ENCODE measurements around the gene BRSK2.
"Not testable (repeated sequence)": the region's sequence is repeated elsewhere in the genome, so short reads cannot be mapped to it uniquely, and the experiment has no call there.

The BRSK2 gene

DNA sequence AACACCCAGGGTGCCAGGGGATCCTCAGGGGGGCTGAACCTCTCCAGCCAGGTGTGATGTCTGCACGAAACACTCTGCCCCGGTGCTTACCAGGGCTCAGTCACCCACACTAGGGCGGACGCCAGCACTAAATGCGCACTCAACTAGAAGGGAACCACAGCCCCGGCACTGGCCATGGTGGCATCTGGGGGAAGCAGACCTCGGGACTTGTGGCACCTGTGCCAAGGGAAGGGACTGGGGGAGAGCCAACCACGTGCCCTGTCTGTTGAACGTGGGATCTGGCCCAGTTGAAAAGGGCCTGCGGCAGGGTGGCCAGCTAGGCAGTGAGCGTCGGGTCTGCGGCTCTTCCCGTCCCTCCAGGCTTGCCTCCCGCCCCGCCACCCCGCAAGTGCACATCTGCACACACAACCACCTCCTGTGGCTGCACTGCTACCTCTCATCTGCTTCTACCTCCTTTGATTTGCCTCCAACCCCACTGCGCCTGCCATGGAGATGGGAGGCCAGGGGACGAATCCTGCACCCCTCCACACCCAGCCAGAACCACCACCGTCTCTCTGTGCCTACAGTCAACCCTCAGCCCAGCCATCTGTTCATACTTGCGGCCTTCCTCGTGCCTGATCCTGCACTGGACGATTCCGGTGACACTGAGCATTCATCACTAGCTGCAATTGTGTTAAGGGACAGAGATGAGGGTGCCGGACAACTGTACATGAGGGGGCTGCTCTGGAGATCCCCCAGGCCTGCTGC, 111.9 kb downstream of the BRSK2 start:
- DNase-seq (ENCODE audit: low read depth) = no peak
- no peak overlapping the region for H3K4me3 ChIP-seq (ENCODE audit: low read depth, low read length)

DNA sequence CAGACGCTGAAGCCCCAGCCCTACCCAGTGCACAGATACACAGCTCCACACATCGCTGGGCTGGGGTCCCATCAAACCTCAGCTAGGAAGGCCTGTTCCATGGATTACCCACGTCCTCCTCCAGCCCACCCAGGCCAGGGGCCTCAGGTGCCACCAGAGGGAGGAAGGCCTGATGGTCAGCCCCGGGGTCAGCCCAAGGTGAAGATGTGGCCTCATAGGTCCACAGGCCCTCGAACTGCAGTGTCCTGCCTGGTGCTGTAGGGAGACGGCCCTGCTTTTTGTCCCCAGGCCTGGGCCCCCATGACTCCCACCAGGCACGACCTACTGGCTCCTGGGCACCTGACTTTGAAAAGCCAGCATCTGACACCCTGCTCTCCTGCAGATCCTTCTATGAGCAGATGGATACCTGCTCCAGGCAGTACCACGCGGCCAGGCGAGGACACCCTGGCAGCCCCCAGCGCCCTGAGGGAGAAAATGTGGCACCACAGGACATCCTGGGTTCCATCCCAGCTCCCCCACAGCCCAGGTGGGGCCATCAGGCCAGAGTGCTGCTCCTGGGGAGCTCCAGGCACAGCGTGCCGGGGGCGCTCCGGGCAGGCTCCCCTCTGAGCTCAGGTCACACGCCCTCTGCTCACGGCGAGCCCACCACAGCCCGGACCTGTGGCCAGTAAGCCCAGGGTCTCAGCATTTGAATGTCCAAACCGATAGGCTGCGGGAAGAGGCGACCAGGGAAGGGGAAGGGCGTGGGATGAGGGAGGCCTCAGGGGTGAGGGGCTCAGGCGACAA, 112.6 kb downstream of the BRSK2 start:
- H3K4me3 ChIP-seq (ENCODE audit: low read depth, low read length) = no peak overlapping the region
- no peak for DNase-seq (ENCODE audit: low read depth)

GRCh38 chr11:1502954-1503707, 113.4 kb downstream of the BRSK2 start:
- H3K4me3 ChIP-seq (ENCODE audit: low read depth, low read length) = no peak overlapping the region
- no peak for DNase-seq (ENCODE audit: low read depth)

GRCh38 chr11:1503708-1504104, 114.0 kb downstream of the BRSK2 start:
- no peak for DNase-seq (ENCODE audit: low read depth)
- H3K4me3 ChIP-seq (ENCODE audit: low read depth, low read length) = no peak overlapping the region

GRCh38 chr11:1504138-1504537, 114.4 kb downstream of the BRSK2 start:
- no peak overlapping the region for H3K4me3 ChIP-seq (ENCODE audit: low read depth, low read length)
- DNase-seq (ENCODE audit: low read depth) = no peak

GRCh38 chr11:1504581-1505290, 115.0 kb downstream of the BRSK2 start:
- H3K4me3 ChIP-seq (ENCODE audit: low read depth, low read length) = no peak overlapping the region
- DNase-seq (ENCODE audit: low read depth) = no peak

GRCh38 chr11:1505480-1505879, 115.7 kb downstream of the BRSK2 start:
- DNase-seq (ENCODE audit: low read depth) = no peak
- H3K4me3 ChIP-seq (ENCODE audit: low read depth, low read length) = no peak overlapping the region

DNA sequence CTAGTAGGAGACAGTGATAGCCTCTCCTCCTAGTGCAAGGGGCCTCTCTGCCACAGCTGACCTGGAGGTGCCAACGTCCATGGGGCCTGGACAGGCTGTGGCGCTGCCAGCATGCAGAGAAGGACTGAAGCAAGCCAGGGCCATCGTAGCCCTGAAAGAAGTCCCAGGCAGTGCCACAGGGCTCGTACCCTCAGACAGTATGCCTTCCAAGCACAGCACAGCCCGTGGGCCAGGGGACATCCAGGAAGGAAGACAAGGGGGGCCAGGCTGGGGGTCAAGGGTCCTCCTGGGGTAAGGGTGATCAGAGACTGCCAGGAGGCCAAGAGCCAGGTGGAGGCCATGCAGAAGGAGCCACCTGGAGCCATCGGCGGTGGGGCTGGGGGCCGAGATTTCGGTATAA, 117.2 kb downstream of the BRSK2 start:
- H3K4me3 ChIP-seq (ENCODE audit: low read depth, low read length) = no peak overlapping the region
- DNase-seq (ENCODE audit: low read depth) = no peak

DNA sequence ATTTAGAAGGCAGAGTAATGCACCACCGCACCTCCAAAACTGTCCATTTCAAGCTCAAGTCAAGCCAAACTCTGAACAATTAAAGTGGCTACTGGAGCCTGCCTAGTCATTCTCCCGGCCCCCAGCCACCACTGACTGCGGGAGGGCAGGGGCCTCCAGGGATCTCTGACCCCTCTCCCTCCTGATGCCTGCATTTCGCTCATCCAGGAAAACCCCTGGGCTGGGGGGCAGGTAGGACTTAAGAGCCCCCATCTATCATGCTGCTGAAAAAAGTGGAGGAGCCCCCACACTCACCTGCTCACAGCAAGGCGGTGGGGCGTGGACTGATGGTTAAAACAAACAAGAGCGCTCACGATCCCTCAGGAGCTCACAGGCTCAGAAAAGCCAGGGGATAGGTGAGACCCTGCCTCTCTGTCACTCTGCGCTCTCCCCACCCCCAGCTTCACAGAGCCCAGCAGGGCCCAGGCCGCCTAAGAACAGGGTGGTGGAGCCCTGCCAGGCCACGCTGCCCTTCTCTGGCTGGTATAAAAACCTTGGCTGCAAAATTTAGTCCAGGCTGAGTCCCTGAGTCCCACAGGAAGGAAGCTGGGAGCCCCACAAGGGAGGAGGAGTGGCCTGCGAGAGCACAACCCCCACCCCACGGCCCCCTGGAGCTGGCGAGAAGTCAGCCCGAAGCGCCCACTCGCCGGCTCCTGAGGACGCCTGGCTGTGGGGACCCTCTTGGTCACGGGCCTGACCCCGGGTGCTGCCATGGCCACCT, 117.8 kb downstream of the BRSK2 start:
- H3K4me3 ChIP-seq (ENCODE audit: low read depth, low read length) = no peak overlapping the region
- DNase-seq (ENCODE audit: low read depth) = no peak

- H3K4me3 ChIP-seq (ENCODE audit: low read depth, low read length) = no peak overlapping the region
- DNase-seq (ENCODE audit: low read depth) = no peak
Measured at GRCh38 chr11:1508491-1508891, 118.8 kb downstream of the BRSK2 start.

GRCh38 chr11:1508986-1509385, 119.3 kb downstream of the BRSK2 start:
- DNase-seq (ENCODE audit: low read depth) = no peak
- no peak overlapping the region for H3K4me3 ChIP-seq (ENCODE audit: low read depth, low read length)

GRCh38 chr11:1509626-1510255, 120.0 kb downstream of the BRSK2 start:
- no peak for DNase-seq (ENCODE audit: low read depth)
- H3K4me3 ChIP-seq (ENCODE audit: low read depth, low read length) = no peak overlapping the region

DNA sequence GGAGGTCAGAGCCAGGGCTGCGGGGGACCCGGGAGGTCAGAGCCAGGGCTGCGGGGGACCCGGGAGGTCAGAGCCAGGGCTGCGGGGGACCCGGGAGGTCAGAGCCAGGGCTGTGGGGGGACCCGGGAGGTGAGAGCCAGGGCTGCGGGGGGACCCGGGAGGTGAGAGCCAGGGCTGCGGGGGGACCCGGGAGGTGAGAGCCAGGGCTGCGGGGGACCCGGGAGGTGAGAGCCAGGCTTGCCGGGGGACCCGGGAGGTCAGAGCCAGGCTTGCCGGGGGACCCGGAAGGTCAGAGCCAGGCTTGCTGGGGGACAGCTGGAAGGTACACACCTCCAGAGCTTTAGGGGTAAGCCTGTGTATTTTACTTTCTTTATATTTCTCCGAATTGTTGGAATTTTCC, 120.6 kb downstream of the BRSK2 start:
- not testable (repeated sequence) for DNase-seq (ENCODE audit: low read depth); H3K4me3 ChIP-seq (ENCODE audit: low read depth, low read length)

DNA sequence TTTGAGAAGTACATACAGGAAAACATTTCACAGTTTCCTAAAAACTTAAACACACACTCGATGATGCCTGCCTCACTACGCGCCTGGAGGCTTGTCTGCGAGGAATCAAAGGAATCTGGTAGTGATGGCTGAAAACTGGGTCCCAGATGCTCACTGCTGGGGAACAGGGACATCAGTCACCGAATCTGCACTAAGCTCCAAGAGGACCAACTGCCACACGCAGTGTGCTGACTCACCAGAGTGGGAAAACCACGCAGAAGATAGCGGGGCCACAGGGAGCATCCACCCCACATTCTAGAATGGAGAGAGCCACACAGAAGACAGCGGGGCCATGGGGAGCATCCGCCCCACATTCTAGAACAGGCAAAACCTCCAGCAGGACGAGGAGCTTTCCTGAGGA, 121.2 kb downstream of the BRSK2 start:
- DNase-seq (ENCODE audit: low read depth) = no peak

GRCh38 chr11:1511937-1512496, 122.3 kb downstream of the BRSK2 start:
- no peak overlapping the region for H3K4me3 ChIP-seq (ENCODE audit: low read depth, low read length)
- no peak for DNase-seq (ENCODE audit: low read depth)

More for the DNA sequence above, 121.2 kb downstream of the BRSK2 start:
- H3K4me3 ChIP-seq (ENCODE audit: low read depth, low read length) = no peak overlapping the region
